K562 (cell line): ENCODE results near the gene PLAAT4. TPM values are rescaled to one million over a fixed set of nuclear protein-coding genes. Genes with fewer than 3 reads are reported as not detected.

ENCODE experiments used
- ATF2 ChIP-seq: sonication (generic); formaldehyde crosslinking; IDR thresholded peaks from 2 replicates; pipeline ENCODE4 v1.8.1; 2022; ENCODE audit warnings: missing genetic modification reagents
- CXXC5 ChIP-seq: fragments of 250-450 bp; sonication (Bioruptor Pico); IDR thresholded peaks from 2 replicates; pipeline ENCODE4 v1.8.0; 2022; ENCODE audit warnings: inconsistent platforms, mild to moderate bottlenecking, moderate library complexity
- ELF2 ChIP-seq: fragments of 250-450 bp; sonication (Bioruptor Pico); IDR thresholded peaks from 2 replicates; pipeline ENCODE4 v1.5.0; 2021; ENCODE audit warnings: mild to moderate bottlenecking
- ETV6 ChIP-seq, 3 experiments: fragments of 150-350 bp in 1 of 3; sonication (generic) in 1 of 3; formaldehyde crosslinking in 1 of 3; IDR thresholded peaks; 2 replicates each; pipeline versions ENCODE4 v1.6.1 to v1.8.0; 2014 to 2022; ENCODE audit warnings: borderline replicate concordance in 2 of 3, low read depth in 2 of 3, antibody characterized with exemption in 1 of 3, low read length in 1 of 3, mild to moderate bottlenecking in 1 of 3, missing genetic modification reagents in 1 of 3
- FOXP4 ChIP-seq: sonication (generic); formaldehyde crosslinking; IDR thresholded peaks from 2 replicates; pipeline ENCODE4 v1.8.0; 2022; ENCODE audit warnings: mild to moderate bottlenecking, missing genetic modification reagents, borderline replicate concordance
- GATA2 ChIP-seq: sonication (generic); formaldehyde crosslinking; IDR thresholded peaks from 2 replicates; pipeline ENCODE4 v1.4.0; 2020; ENCODE audit warnings: mild to moderate bottlenecking, missing genetic modification reagents
- GTF2E2 ChIP-seq: fragments of 200-800 bp; sonication (Bioruptor generic); IDR thresholded peaks from 2 replicates; pipeline ENCODE4 v1.6.1; 2016; ENCODE audit warnings: missing genetic modification characterization, missing compliant biosample characterization
- HDAC2 ChIP-seq: fragments of 450-650 bp; IDR thresholded peaks from 2 replicates; pipeline ENCODE4 v1.6.1; 2016; ENCODE audit warnings: mild to moderate bottlenecking
- HNRNPUL1 ChIP-seq: fragments of 200-400 bp; formaldehyde crosslinking; IDR thresholded peaks from 2 replicates; pipeline ENCODE4 v1.6.1; 2017; ENCODE audit warnings: low read length
- NONO ChIP-seq, 2 experiments: fragments of 200-400 bp in 1 of 2; fragments of 450-650 bp in 1 of 2; formaldehyde crosslinking in 1 of 2; IDR thresholded peaks; 2 replicates each; pipeline ENCODE4 v1.6.1; 2017; ENCODE audit warnings: low read depth in 2 of 2, mild to moderate bottlenecking in 2 of 2, moderate library complexity in 2 of 2, low read length in 1 of 2
- PYGO2 ChIP-seq: fragments of 450-650 bp; IDR thresholded peaks from 2 replicates; pipeline ENCODE4 v1.6.1; 2016; ENCODE audit warnings: mild to moderate bottlenecking, missing genetic modification characterization, moderate library complexity, missing compliant biosample characterization
- RBM17 ChIP-seq: fragments of 200-400 bp; formaldehyde crosslinking; IDR thresholded peaks from 2 replicates; pipeline ENCODE4 v1.6.1; 2017; ENCODE audit warnings: low read depth, mild to moderate bottlenecking, low read length, borderline replicate concordance
- RREB1 ChIP-seq: fragments of 250-450 bp; sonication (Bioruptor Pico); IDR thresholded peaks from 2 replicates; pipeline ENCODE4 v1.4.0; 2020
- TAF7 ChIP-seq: fragments of 450-650 bp; IDR thresholded peaks from 2 replicates; pipeline ENCODE4 v1.6.1; 2016; ENCODE audit warnings: missing genetic modification characterization, missing compliant biosample characterization
- ZFP36 ChIP-seq: fragments of 150-350 bp; IDR thresholded peaks from 2 replicates; pipeline ENCODE4 v1.6.1; 2018; ENCODE audit warnings: low read length, low read depth; ENCODE audit not compliant: partially characterized antibody
- ZNF212 ChIP-seq: fragments of 450-650 bp; formaldehyde crosslinking; IDR thresholded peaks from 2 replicates; pipeline ENCODE4 v1.4.0; 2020; ENCODE audit warnings: mild to moderate bottlenecking
- polyA plus RNA-seq, 8 experiments: library from polyadenylated mRNA; depleted of rRNA in 4 of 8; stranded (reverse) in 5 of 8; unstranded in 3 of 8; fragments of >200 nt; fragmentation: Nextera tagmentation in 2 of 8; fragmentation: Illumina TruSeq in 1 of 8; extraction: Ambion mirVana in 2 of 8; extraction: Trizol in 1 of 8; gene quantifications; 2 replicates each; pipeline versions ENCODE4 v1.2.1 to v1.2.3, GENCODE V29; 2011 to 2014; ENCODE audit warnings: inconsistent platforms in 1 of 8, missing spikeins in 1 of 8
- total RNA-seq, 7 experiments: library from RNA; depleted of rRNA in 6 of 7; stranded (reverse); fragments of >200 nt in 6 of 7; fragmentation: Illumina TruSeq in 2 of 7; extraction: Trizol in 2 of 7; gene quantifications; 2 replicates each; pipeline versions ENCODE4 v1.2.1 to v1.2.3, GENCODE V29; 2011 to 2021; ENCODE audit warnings: low replicate concordance in 1 of 7
- TF ChIP-seq, protein P1 (sequence below): fragments of 250-450 bp; sonication (Bioruptor Pico); IDR thresholded peaks from 2 replicates; pipeline ENCODE4 v1.6.1; 2021; ENCODE audit warnings: mild to moderate bottlenecking

PLAAT4 gene
- total and polyA plus RNA-seq, 9 of the 15 experiments (the other 6 are each of a cell fraction or from before 2014, with no cell fraction given): 0.54 to 3.0 (median 1.3) TPM; not detected in 1

GRCh38 chr11:63573881-63574855 lies 37.6 kb downstream of the PLAAT4 start (continued):
- TF ChIP-seq NONO (IDR thresholded peaks at IDR 0.05; ENCODE audit: low read depth in 2 of 2, low read length in 1 of 2) (no peak), GTF2E2 (tag) (no peak), ATF2 (CRISPR knock-in tag) (no peak), PYGO2 (no peak), RREB1 (no peak), TAF7 (tag) (no peak), ZNF212 (CRISPR knock-in tag) (no peak), FOXP4 (CRISPR knock-in tag) (no peak), CXXC5 (CRISPR knock-in tag) (peak; percentile 55), ELF2 (CRISPR knock-in tag) (peak; percentile 85), HDAC2 (no peak), GATA2 (CRISPR knock-in tag) (no peak), HNRNPUL1 (no peak), ZFP36 (no peak), RBM17 (no peak), ETV6 (IDR thresholded peaks at IDR 0.05; ENCODE audit: borderline replicate concordance in 1 of 2, low read depth in 2 of 2, low read length in 1 of 2) (no peak), ETV6 (CRISPR knock-in tag; IDR thresholded peaks at IDR 0.05; ENCODE audit: borderline replicate concordance) (no peak)
- TF ChIP-seq, protein P1, sequence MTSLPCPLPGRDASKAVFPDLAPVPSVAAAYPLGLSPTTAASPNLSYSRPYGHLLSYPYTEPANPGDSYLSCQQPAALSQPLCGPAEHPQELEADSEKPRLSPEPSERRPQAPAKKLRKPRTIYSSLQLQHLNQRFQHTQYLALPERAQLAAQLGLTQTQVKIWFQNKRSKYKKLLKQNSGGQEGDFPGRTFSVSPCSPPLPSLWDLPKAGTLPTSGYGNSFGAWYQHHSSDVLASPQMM: no peak
